Activated CD4-positive, CD25-positive, alpha-beta regulatory T cell treated with anti-CD3 and anti-CD28 coated beads, Interleukin-2, amount 50 U/mL, for 16 hours (primary cell): ENCODE results near the gene ESRP2.

Experiments used
- DNase-seq: peaks from one replicate; pipeline ENCODE4 v3.0.0-alpha.2; 2020; ENCODE audit warnings: low read depth, low spot score

The ESRP2 gene

GRCh38 chr16:68235887-68236136, at the start of gene ESRP2:
Gene ESRP2 (minus strand): TSS chr16:68236127. CDS start chr16:68236045, 82 bp downstream.
- DNase-seq, result no peak

GRCh38 chr16:68285683-68286082, 49.8 kb upstream of the ESRP2 start:
- DNase-seq, result no peak

- DNase-seq, result no peak
Observed at GRCh38 chr16:68284847-68285246, 48.9 kb upstream of the ESRP2 start.

- DNase-seq, result no peak
Observed at GRCh38 chr16:68283801-68284598, 48.1 kb upstream of the ESRP2 start.

GRCh38 chr16:68283346-68283745, 47.4 kb upstream of the ESRP2 start:
- DNase-seq, result no peak

- no peak for DNase-seq
Observed at GRCh38 chr16:68282064-68282452, 46.1 kb upstream of the ESRP2 start.

- no peak for DNase-seq
Observed at GRCh38 chr16:68281368-68282063, 45.6 kb upstream of the ESRP2 start.

- DNase-seq, result no peak
Observed at GRCh38 chr16:68279726-68280558, 44.0 kb upstream of the ESRP2 start.

- DNase-seq, result no peak
Observed at GRCh38 chr16:68276223-68276622, 40.3 kb upstream of the ESRP2 start.

GRCh38 chr16:68275611-68276191, 39.8 kb upstream of the ESRP2 start:
- DNase-seq, result no peak

- no peak for DNase-seq
Observed at GRCh38 chr16:68274441-68274840, 38.5 kb upstream of the ESRP2 start.

GRCh38 chr16:68273896-68274295, 38.0 kb upstream of the ESRP2 start:
- DNase-seq, result no peak

GRCh38 chr16:68273459-68273858, 37.5 kb upstream of the ESRP2 start:
- no peak for DNase-seq

GRCh38 chr16:68272507-68273209, 36.7 kb upstream of the ESRP2 start:
- no peak for DNase-seq

GRCh38 chr16:68270353-68270752, 34.4 kb upstream of the ESRP2 start:
- DNase-seq, result no peak

GRCh38 chr16:68269793-68270192, 33.9 kb upstream of the ESRP2 start:
- DNase-seq, result no peak

- no peak for DNase-seq
Observed at GRCh38 chr16:68267612-68268405, 31.9 kb upstream of the ESRP2 start.

- no peak for DNase-seq
Observed at GRCh38 chr16:68265078-68265920, 29.4 kb upstream of the ESRP2 start.

GRCh38 chr16:68264128-68265077, 28.5 kb upstream of the ESRP2 start, which contains the start of gene SLC7A6:
Gene SLC7A6 (plus strand): TSS chr16:68264526. CDS start chr16:68274727, 10,201 bp downstream.
- peak; percentile 58 for DNase-seq
